ENCODE measurements around the gene CCDC152. TPM values are rescaled to one million over a fixed set of nuclear protein-coding genes. Genes with fewer than 3 reads are reported as not detected.
"Not testable (repeated sequence)": the region's sequence is repeated elsewhere in the genome, so short reads cannot be mapped to it uniquely, and the experiment has no call there.

The CCDC152 gene
- total RNA-seq, 1 experiment from 2014 or later = 0.13 TPM

- Histone ChIP-seq H2AK5ac (ENCODE audit: insufficient read length, low read length) (no peak overlapping the region), H4K20me1 (ENCODE audit: control insufficient read depth, insufficient read depth, insufficient read length) (no peaks in the 10 kb centered on the region), H3K9me3 (ENCODE audit: control insufficient read depth, low read depth, low read length) (no peaks in the 10 kb centered on the region), H4K8ac (replicated peaks; ENCODE audit: insufficient read length, low read depth, low read length) (no peak overlapping the region), H2BK120ac (ENCODE audit: low read depth, low read length, poor library complexity, severe bottlenecking) (no peak overlapping the region), H4K91ac (ENCODE audit: insufficient read length, low read depth, low read length) (no peak overlapping the region), H3K23me2 (ENCODE audit: insufficient read length, low read depth, low read length, poor library complexity, severe bottlenecking) (no peaks in the 10 kb centered on the region), H3K18ac (ENCODE audit: insufficient read length, low read depth, low read length) (no peak overlapping the region), H3T11ph (ENCODE audit: low read length) (no peak overlapping the region), H4K5ac (ENCODE audit: insufficient read length, low read depth, low read length) (no peak overlapping the region), H3K27me3 (ENCODE audit: insufficient read depth, low read length) (no peaks in the 10 kb centered on the region), H3K27ac (ENCODE audit: insufficient read length, low read depth, low read length) (no peak overlapping the region), H2BK15ac (ENCODE audit: low read depth, low read length) (no peak overlapping the region), H3K4ac (ENCODE audit: low read depth, low read length) (no peak overlapping the region), H3K79me2 (ENCODE audit: insufficient read depth, low read length) (no peaks in the 10 kb centered on the region), H2BK12ac (ENCODE audit: insufficient read length, low read depth, low read length) (no peak overlapping the region), H3K23ac (ENCODE audit: insufficient read length, low read depth, low read length) (no peak overlapping the region), H3K56ac (ENCODE audit: insufficient read length, low read depth, low read length) (no peak overlapping the region), H3K14ac (ENCODE audit: insufficient read depth, low read length) (no peak overlapping the region), H3K9ac (ENCODE audit: extremely low read depth, insufficient read length, low read length) (no peak overlapping the region), H3K4me2 (ENCODE audit: insufficient read depth, insufficient read length, low read length) (no peak overlapping the region), H2AFZ (ENCODE audit: low read length) (no peak overlapping the region), H3K4me1 (ENCODE audit: insufficient read depth, low read length) (no peaks in the 10 kb centered on the region), H3K79me1 (ENCODE audit: insufficient read depth, low read depth, low read length, poor library complexity, severe bottlenecking) (no peaks in the 10 kb centered on the region), H2BK5ac (ENCODE audit: insufficient read length, low read length) (no peak overlapping the region), H2BK20ac (ENCODE audit: low read depth, low read length, poor library complexity, severe bottlenecking) (no peak overlapping the region)
- Mint-ChIP-seq H3K27ac (no peak overlapping the region), H3K9me3 (peaks cover 3 to 8% of the 10 kb centered on the region in 2 experiments; a peak in 4 of 5 replicates), H3K36me3 (ENCODE audit: insufficient read depth in 1 of 3, low read depth in 3 of 3) (no peaks in the 10 kb centered on the region), H3K4me1 (no peaks in the 10 kb centered on the region), H3K27me3 (ENCODE audit: low read depth) (no peaks in the 10 kb centered on the region), H3K4me3 (no peak overlapping the region)
- WGBS (ENCODE audit: extremely low coverage, insufficient read length, low lambda C conversion rate) = 100% methylated on average over 1 of the region's 3 CpGs
- DNase-seq = no peak
- no peak for TF ChIP-seq CTCF (conservative IDR thresholded peaks at IDR 0.05)
Measured at GRCh38 chr5:42843675-42844292, 87.2 kb downstream of the CCDC152 start.

- H2BK20ac ChIP-seq (ENCODE audit: low read depth, low read length, poor library complexity, severe bottlenecking); H3K4me1 Mint-ChIP-seq; H3K4me1 ChIP-seq (ENCODE audit: insufficient read depth, low read length); H3K27me3 Mint-ChIP-seq (ENCODE audit: low read depth); H2AFZ ChIP-seq (ENCODE audit: low read length); H3K14ac ChIP-seq (ENCODE audit: insufficient read depth, low read length); DNase-seq; H4K5ac ChIP-seq (ENCODE audit: insufficient read length, low read depth, low read length); H3K4me3 Mint-ChIP-seq; H3K9ac ChIP-seq (ENCODE audit: extremely low read depth, insufficient read length, low read length); H2BK5ac ChIP-seq (ENCODE audit: insufficient read length, low read length); H3K23me2 ChIP-seq (ENCODE audit: insufficient read length, low read depth, low read length, poor library complexity, severe bottlenecking); H3K27ac Mint-ChIP-seq; H2AK5ac ChIP-seq (ENCODE audit: insufficient read length, low read length); H2BK120ac ChIP-seq (ENCODE audit: low read depth, low read length, poor library complexity, severe bottlenecking); H3K27me3 ChIP-seq (ENCODE audit: insufficient read depth, low read length); H4K20me1 ChIP-seq (ENCODE audit: control insufficient read depth, insufficient read depth, insufficient read length); H3K36me3 Mint-ChIP-seq (ENCODE audit: insufficient read depth in 1 of 3, low read depth in 3 of 3); H2BK15ac ChIP-seq (ENCODE audit: low read depth, low read length); H3K4me2 ChIP-seq (ENCODE audit: insufficient read depth, insufficient read length, low read length); H4K8ac ChIP-seq (replicated peaks; ENCODE audit: insufficient read length, low read depth, low read length); H3K56ac ChIP-seq (ENCODE audit: insufficient read length, low read depth, low read length); H4K91ac ChIP-seq (ENCODE audit: insufficient read length, low read depth, low read length); H3K79me1 ChIP-seq (ENCODE audit: insufficient read depth, low read depth, low read length, poor library complexity, severe bottlenecking); H3K23ac ChIP-seq (ENCODE audit: insufficient read length, low read depth, low read length); H3K4ac ChIP-seq (ENCODE audit: low read depth, low read length); H2BK12ac ChIP-seq (ENCODE audit: insufficient read length, low read depth, low read length); H3K27ac ChIP-seq (ENCODE audit: insufficient read length, low read depth, low read length); H3K9me3 Mint-ChIP-seq; H3K9me3 ChIP-seq (ENCODE audit: control insufficient read depth, low read depth, low read length); H3K18ac ChIP-seq (ENCODE audit: insufficient read length, low read depth, low read length); H3K79me2 ChIP-seq (ENCODE audit: insufficient read depth, low read length); H3T11ph ChIP-seq (ENCODE audit: low read length): not testable (repeated sequence)
- no CpG with 5 or more reads among the region's 4 CpGs for WGBS (ENCODE audit: extremely low coverage, insufficient read length, low lambda C conversion rate)
Measured at GRCh38 chr5:42844408-42844807, 87.8 kb downstream of the CCDC152 start.
